GM10847 (cell line): ENCODE measurements around the gene PEX14.

ENCODE experiments used
- POLR2A ChIP-seq: IDR thresholded peaks from 2 replicates; pipeline ENCODE4 v1.6.1; 2011; ENCODE audit not compliant: insufficient read length; ENCODE audit errors: extremely low read depth

Gene PEX14

GRCh38 chr1:10540277-10541005 is 65.7 kb downstream of the PEX14 start:
- TF ChIP-seq POLR2A, result no peak

GRCh38 chr1:10541286-10541685 is 66.5 kb downstream of the PEX14 start:
- TF ChIP-seq POLR2A, result no peak

- TF ChIP-seq POLR2A, result no peak
These were observed 69.5 kb downstream of the PEX14 start for GRCh38 chr1:10544239-10544638.

- no peak for TF ChIP-seq POLR2A
These were observed 72.1 kb downstream of the PEX14 start for GRCh38 chr1:10546896-10547295.

GRCh38 chr1:10549904-10550664 is 75.3 kb downstream of the PEX14 start:
- TF ChIP-seq POLR2A, result no peak

- TF ChIP-seq POLR2A, result no peak
These were observed 78.4 kb downstream of the PEX14 start for GRCh38 chr1:10553118-10553517.

- no peak for TF ChIP-seq POLR2A
These were observed 81.1 kb downstream of the PEX14 start for GRCh38 chr1:10555635-10556429.

GRCh38 chr1:10556430-10557005 is 81.8 kb downstream of the PEX14 start:
- TF ChIP-seq POLR2A, result no peak

GRCh38 chr1:10557714-10558113 is 83.0 kb downstream of the PEX14 start:
- no peak for TF ChIP-seq POLR2A

- TF ChIP-seq POLR2A, result no peak
These were observed 84.6 kb downstream of the PEX14 start for GRCh38 chr1:10559386-10559785.

- no peak for TF ChIP-seq POLR2A
These were observed 86.7 kb downstream of the PEX14 start for GRCh38 chr1:10561497-10561896.

GRCh38 chr1:10561955-10562354 is 87.2 kb downstream of the PEX14 start:
- no peak for TF ChIP-seq POLR2A

- no peak for TF ChIP-seq POLR2A
These were observed 89.3 kb downstream of the PEX14 start for GRCh38 chr1:10564063-10564462.

- no peak for TF ChIP-seq POLR2A
These were observed 94.8 kb downstream of the PEX14 start for GRCh38 chr1:10569531-10569930.

- TF ChIP-seq POLR2A, result no peak
These were observed 100.9 kb downstream of the PEX14 start for GRCh38 chr1:10575616-10576015.
